GM12875 (cell line): Measurements from ENCODE around the gene MPO.

ENCODE experiments used
- H3K4me3 ChIP-seq: one replicate; pipeline ENCODE4 v1.5.1; 2011; ENCODE audit warnings: low read depth, low read length, control low read depth
- TF ChIP-seq, protein P1 (sequence below): IDR thresholded peaks from 2 replicates; pipeline ENCODE4 v1.5.1; 2011; ENCODE audit warnings: low read depth, mild to moderate bottlenecking, control low read depth, inconsistent platforms, low read length, moderate library complexity, borderline replicate concordance; ENCODE audit not compliant: insufficient read depth

MPO gene

DNA sequence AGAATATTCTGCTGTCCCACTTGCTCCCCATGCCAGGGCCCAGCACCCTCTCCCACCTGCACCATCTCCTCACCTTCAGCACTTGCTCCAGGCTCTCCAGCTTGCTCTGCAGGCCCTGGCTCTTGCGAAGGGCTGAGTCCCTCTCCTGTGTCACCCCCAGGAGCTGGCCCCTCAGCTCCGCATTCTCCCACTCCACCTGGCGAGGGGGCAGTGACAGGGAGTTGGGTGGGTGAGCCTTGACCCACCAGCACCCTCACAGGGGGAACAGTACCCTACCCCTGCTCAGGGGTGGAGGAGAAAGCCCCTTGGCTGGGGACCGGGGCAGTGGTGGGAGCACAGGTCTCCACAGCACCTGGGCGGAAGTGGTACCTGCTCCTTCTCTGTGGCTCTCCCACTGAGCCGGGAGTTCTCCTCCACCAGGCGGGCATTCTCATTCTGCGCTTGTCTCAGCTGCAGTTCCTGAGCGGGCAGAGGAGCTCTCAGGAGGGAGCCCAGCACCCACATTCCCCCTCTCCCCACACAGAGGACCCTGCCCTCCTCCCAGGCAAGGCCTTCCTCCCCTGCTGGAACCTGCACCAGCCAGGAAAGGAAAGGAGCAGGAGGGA, 41.9 kb upstream of the MPO start:
- no peak overlapping the region for H3K4me3 ChIP-seq
- TF ChIP-seq, protein P1, sequence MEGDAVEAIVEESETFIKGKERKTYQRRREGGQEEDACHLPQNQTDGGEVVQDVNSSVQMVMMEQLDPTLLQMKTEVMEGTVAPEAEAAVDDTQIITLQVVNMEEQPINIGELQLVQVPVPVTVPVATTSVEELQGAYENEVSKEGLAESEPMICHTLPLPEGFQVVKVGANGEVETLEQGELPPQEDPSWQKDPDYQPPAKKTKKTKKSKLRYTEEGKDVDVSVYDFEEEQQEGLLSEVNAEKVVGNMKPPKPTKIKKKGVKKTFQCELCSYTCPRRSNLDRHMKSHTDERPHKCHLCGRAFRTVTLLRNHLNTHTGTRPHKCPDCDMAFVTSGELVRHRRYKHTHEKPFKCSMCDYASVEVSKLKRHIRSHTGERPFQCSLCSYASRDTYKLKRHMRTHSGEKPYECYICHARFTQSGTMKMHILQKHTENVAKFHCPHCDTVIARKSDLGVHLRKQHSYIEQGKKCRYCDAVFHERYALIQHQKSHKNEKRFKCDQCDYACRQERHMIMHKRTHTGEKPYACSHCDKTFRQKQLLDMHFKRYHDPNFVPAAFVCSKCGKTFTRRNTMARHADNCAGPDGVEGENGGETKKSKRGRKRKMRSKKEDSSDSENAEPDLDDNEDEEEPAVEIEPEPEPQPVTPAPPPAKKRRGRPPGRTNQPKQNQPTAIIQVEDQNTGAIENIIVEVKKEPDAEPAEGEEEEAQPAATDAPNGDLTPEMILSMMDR, result no peak

DNA sequence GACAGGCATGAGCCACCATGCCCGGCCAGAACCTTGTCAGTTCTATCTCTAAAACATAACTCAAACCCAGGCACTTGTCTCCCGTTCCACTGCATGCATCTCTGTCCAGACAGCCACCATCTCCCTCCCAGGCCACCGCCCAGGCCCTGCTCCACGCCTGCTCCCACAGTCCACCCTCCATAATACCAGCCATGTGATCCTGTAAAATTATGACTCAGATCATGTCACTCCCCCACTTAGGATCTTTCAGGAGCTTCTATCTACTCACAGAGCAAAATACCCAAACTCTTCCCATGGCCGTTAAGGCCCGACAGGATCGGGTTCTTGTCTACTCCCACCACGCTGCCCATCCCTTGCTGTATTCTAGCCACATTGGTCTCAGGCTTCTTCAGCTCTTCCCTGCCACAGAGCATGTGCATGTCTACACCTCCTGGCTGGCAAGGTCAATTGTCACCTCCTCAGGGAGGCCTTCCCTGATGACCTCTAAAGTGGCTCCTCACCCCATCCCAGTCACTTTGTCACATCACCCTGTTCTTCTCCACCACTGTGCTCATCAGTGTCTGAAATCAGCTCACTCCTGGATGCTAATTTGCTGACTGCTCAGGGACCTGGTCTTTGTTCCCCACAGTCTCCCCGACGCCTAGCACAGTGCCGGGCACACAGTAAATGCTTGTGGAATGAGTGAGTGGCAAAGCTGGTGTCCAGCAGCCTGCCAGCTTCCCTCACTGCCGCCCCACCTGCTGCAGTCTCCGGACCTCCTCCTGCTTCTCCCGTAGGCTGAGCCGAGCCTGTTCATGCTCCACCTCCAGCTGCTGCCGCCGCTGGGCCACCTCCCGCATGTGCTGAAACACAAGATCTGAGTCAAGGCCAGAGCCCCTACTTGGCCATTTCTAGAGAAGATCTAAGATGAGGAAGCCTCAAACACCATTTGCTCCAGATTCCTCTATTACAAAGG, 41.1 kb upstream of the MPO start:
- TF ChIP-seq, protein P1, result no peak
- H3K4me3 ChIP-seq, result no peak overlapping the region

DNA sequence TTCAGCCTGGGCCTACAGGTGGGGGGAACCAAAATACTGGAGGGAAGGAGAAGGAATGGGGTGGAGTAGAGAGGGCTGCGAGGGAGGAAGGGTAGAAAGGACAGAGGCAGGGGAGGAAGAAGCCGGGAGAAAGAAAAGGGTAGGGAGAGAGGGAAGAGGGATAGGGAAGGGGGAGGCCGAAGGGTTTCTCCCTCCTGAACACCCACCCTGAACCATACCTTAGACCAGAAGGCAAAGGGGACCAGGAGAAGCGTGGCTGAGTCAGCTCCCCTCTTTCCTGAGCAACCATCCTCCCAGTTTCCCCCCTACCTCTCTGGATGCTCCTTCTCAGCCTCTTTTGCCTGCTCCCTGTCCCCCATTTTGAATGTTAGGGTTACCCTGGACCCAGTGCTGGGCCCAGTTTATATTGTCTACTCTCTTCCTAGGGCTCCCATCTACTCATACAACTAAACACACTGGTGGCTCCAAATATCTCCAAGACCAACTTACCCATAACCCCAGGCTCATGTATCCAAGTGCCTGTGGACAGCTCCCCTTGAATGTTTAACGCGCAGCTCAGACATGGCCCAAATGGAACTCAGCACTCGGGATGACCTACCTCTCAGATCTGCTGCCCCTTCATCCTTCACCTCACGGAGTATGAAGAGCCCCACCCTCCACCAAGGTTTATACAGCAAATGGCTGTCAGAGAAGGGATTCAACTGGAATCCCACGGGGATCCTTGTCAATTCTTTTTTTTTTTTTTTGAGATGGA, 40.0 kb upstream of the MPO start:
- no peak overlapping the region for H3K4me3 ChIP-seq
- TF ChIP-seq, protein P1, result no peak

DNA sequence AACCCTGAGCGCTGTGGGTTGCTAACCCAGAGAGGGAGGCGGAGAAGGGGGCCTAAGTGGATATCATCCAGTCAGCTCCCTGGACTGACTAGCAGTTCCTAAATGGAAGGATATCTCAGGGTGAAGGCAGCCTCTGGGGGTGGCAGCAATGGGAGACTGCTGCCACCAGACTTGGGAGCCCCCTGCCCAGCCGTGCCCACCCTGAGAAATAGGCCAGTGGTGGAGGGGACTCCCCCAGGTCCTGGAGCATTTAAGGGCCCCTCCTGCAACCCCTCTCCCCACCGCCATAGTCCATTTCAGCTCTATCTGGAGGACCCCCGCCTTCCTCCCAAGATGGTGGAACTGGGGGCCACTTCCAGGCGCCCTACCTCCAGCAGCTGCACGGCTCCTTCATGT, 39.4 kb upstream of the MPO start:
- TF ChIP-seq, protein P1, result no peak
- H3K4me3 ChIP-seq, result no peak overlapping the region

DNA sequence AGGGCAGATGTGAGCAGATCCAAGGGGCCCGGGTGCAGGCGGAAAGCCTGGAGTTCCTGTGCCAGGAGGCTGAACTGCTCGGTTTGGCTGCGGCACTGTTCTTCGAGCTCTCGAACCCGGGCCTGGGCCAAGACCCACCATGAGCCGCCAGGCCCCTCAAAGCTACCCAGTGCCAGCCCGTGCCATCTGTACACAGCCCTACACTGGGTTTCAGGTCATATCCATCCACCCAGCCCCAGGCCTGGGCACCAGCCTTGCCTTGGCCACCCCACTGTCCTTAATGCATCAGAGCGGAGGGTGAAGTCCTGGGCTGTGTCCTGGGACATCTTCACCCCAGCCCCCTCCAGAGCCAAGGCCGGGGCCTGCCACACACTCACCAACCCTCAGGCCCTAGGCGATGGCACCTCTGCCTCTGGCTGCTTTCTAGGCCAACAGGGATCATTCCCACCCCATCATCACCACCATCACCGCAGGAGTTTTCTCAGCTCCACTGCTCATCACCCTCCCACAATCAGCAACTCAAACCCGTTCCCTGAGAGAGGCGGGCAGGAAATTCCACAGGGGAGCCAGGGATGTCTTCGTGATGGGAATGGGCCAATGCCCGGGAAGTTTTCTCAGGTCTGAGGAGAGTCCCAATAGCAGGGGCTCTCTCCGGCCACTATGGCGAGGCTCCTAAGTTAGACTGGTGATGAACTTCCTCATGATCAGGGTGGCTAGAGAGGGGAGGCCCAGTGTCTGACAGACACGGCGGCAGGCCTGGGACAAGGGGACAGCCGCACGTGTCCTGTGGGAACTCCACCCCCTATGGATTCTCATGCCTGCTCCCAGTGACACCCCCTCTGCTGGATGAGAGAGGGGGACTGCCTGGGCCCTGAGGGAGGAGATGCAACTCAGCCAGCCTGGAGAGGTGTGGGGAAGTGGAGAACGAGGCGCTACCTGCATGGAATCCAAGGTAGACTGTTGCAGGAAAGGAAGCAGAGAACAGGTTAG, 38.7 kb upstream of the MPO start:
- H3K4me3 ChIP-seq, result no peak overlapping the region
- TF ChIP-seq, protein P1, result no peak

DNA sequence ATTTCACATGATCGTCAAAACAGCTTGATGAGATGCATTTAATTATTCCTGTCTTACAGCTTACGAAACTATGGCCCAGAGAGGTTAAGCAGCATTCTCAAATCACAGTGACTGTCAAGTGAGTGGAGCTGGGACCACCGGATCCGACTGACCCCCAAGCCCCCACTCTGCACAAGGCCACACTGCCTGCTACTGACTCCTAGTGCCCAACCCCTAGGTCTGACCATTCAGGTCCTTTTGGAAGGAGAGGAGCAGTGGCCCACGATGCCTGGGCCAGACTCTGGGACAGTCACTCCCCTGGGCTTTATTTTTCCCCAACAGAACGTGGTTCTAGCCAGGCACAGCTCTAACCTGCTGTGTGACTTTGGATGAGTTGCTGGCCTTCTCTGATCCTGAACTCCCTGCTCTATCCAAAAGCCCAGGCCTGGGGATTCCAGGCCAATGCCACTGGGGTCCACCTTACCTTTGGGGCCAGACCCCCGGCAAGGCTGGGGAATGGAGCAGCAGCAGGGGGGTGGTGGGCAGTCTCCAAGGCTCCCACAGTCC, 38.0 kb upstream of the MPO start:
- TF ChIP-seq, protein P1, result no peak
- H3K4me3 ChIP-seq, result no peak overlapping the region
